CD4-positive, alpha-beta T cell treated with Interleukin-4 for 4 hours (primary cell): ENCODE data around the gene FHIP1A.
"Not testable (repeated sequence)": the region's sequence is repeated elsewhere in the genome, so short reads cannot be mapped to it uniquely, and the experiment has no call there.

Experiments
- DNase-seq: peaks from one replicate; pipeline ENCODE4 v3.0.0-alpha.2; 2020

FHIP1A gene

GRCh38 chr4:151408630-151409469 is at the start of gene FHIP1A:
FHIP1A (plus strand) TSS chr4:151409176; CDS start chr4:151566260, 157,084 bp downstream.
- DNase-seq = peak; percentile 82

- no peak for DNase-seq
Measured at GRCh38 chr4:151359576-151359975, 49.4 kb upstream of the FHIP1A start.

GRCh38 chr4:151361126-151361525 is 47.9 kb upstream of the FHIP1A start:
- no peak for DNase-seq

GRCh38 chr4:151361966-151362365 is 47.0 kb upstream of the FHIP1A start:
- no peak for DNase-seq

GRCh38 chr4:151362404-151363164 is 46.4 kb upstream of the FHIP1A start:
- DNase-seq = peak; percentile 69

- DNase-seq = no peak
Measured at GRCh38 chr4:151376540-151376939, 32.4 kb upstream of the FHIP1A start.

- no peak for DNase-seq
Measured at GRCh38 chr4:151389311-151389710, 19.7 kb upstream of the FHIP1A start.

GRCh38 chr4:151389799-151390198 is 19.2 kb upstream of the FHIP1A start:
- DNase-seq = not testable (repeated sequence)

GRCh38 chr4:151395873-151396272 is 13.1 kb upstream of the FHIP1A start:
- DNase-seq = no peak

- no peak for DNase-seq
Measured at GRCh38 chr4:151400343-151400742, 8.6 kb upstream of the FHIP1A start.

- DNase-seq = no peak
Measured at GRCh38 chr4:151401739-151402138, 7.2 kb upstream of the FHIP1A start.

GRCh38 chr4:151402145-151402865 is 6.7 kb upstream of the FHIP1A start:
- no peak for DNase-seq

GRCh38 chr4:151403656-151404055 is 5.3 kb upstream of the FHIP1A start:
- peak; percentile 19 for DNase-seq

GRCh38 chr4:151404802-151405201 is 4.2 kb upstream of the FHIP1A start:
- not testable (repeated sequence) for DNase-seq

GRCh38 chr4:151407018-151407417 is 2.0 kb upstream of the FHIP1A start:
- DNase-seq = no peak

- peak; percentile 18 for DNase-seq
Measured at GRCh38 chr4:151407466-151408379, 1.3 kb upstream of the FHIP1A start.

GRCh38 chr4:151408380-151408629 is 671 bp upstream of the FHIP1A start:
- DNase-seq = no peak

- DNase-seq = no peak
Measured at GRCh38 chr4:151409470-151410313, 716 bp downstream of the FHIP1A start.

GRCh38 chr4:151415978-151416377 is 7.0 kb downstream of the FHIP1A start:
- DNase-seq = no peak

- DNase-seq = no peak
Measured at GRCh38 chr4:151417164-151417571, 8.2 kb downstream of the FHIP1A start.

- DNase-seq = no peak
Measured at GRCh38 chr4:151417766-151418376, 8.9 kb downstream of the FHIP1A start.
